NCI-H2196 (cell line): ENCODE data around the gene HACD2.

ENCODE experiments used
- DNase-seq: peaks from one replicate; lab custom pipeline; 2025; ENCODE audit not compliant: unreplicated experiment; lab: John Stamatoyannopoulos, UW

HACD2 gene

GRCh38 chr3:123448536-123449101, 136.2 kb downstream of the HACD2 start, which contains the start of gene ADCY5:
TSS of gene ADCY5 (minus strand) at chr3:123449090. CDS start at chr3:123448545, 545 bp downstream.
- peak; percentile 27 for DNase-seq

GRCh38 chr3:123447749-123448517, 136.9 kb downstream of the HACD2 start:
- DNase-seq: no peak

GRCh38 chr3:123447416-123447748, 137.5 kb downstream of the HACD2 start:
- no peak for DNase-seq

- no peak for DNase-seq
These were observed 138.2 kb downstream of the HACD2 start for GRCh38 chr3:123446610-123447109.

- no peak for DNase-seq
These were observed 138.6 kb downstream of the HACD2 start for GRCh38 chr3:123446210-123446609.

GRCh38 chr3:123445702-123446101, 139.2 kb downstream of the HACD2 start:
- no peak for DNase-seq

GRCh38 chr3:123444744-123445143, 140.1 kb downstream of the HACD2 start:
- DNase-seq: no peak

GRCh38 chr3:123444023-123444422, 140.8 kb downstream of the HACD2 start:
- peak; percentile 20 for DNase-seq

- no peak for DNase-seq
These were observed 141.9 kb downstream of the HACD2 start for GRCh38 chr3:123442908-123443307.

GRCh38 chr3:123442125-123442524, 142.7 kb downstream of the HACD2 start:
- DNase-seq: no peak
